Astrocyte (in vitro differentiated cells and primary cell): ENCODE measurements around the gene ALK.

Experiments
- CTCF ChIP-seq: IDR thresholded peaks from 2 replicates; pipeline ENCODE4 v1.5.1; 2011; ENCODE audit warnings: low read depth, mild to moderate bottlenecking, inconsistent platforms, low read length, moderate library complexity; ENCODE audit not compliant: insufficient read depth
- EZH2 ChIP-seq: IDR thresholded peaks from 2 replicates; pipeline ENCODE4 v1.6.1; 2012; ENCODE audit warnings: mild to moderate bottlenecking, low read length, inconsistent platforms; ENCODE audit not compliant: insufficient read depth

DNA sequence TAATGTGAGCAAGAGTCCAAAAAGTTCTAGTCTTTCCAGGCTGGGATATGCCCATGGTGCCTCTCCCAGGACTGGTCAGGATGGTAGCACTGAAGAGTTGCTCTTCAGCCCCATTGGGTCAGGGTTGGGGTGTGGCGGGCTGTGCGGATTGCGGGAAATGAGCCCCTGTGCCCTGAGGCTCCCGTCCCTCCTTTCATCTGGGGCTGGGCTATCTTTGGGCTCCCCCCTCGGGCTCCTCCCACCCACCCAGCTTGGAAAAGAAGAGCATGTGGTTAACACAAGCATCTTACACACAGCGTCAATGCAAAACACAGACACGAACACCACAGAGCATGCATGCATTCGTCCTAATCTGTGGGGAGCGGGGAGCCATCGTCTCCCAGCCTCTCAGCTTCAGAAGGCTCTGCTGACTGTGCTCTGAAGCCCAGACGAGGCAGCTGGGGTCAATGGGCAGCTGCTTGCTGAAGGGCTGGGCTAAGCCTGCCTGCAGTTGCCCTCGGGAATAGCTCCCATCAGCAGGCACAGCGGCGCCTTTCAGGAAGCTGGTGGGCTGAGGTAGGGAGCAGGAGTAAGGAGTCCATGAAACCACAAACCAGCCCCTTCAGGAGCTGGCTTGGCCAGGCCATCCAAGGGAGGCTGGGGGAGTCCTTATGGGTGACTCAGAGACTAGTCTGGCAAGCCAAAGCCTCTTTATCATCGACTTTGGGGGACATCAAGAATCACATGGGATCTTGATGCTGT is 693.3 kb downstream of the ALK start:
- TF ChIP-seq CTCF (no peak), EZH2 (no peak)
